ENCODE measurements around the gene MEIS2. TPM values are rescaled to one million over a fixed set of nuclear protein-coding genes. Genes with fewer than 3 reads are reported as not detected.
"Not testable (repeated sequence)": the region's sequence is repeated elsewhere in the genome, so short reads cannot be mapped to it uniquely, and the experiment has no call there.

MEIS2 gene
- polyA plus RNA-seq, 4 donors: 123 to 164 (median 145) TPM

- DNase-seq (ENCODE audit: low read depth in 4 of 4, low spot score in 3 of 4): no peak
Observed at GRCh38 chr15:37014137-37014536, 86.2 kb downstream of the MEIS2 start.

- DNase-seq (ENCODE audit: low read depth in 4 of 4, low spot score in 3 of 4): no peak
Observed at GRCh38 chr15:37010595-37010994, 89.8 kb downstream of the MEIS2 start.

GRCh38 chr15:37009288-37009687 lies 91.1 kb downstream of the MEIS2 start:
- DNase-seq (ENCODE audit: low read depth in 4 of 4, low spot score in 3 of 4): no peak

GRCh38 chr15:37008205-37008604 lies 92.1 kb downstream of the MEIS2 start:
- no peak for DNase-seq (ENCODE audit: low read depth in 4 of 4, low spot score in 3 of 4)

GRCh38 chr15:37007301-37007700 lies 93.0 kb downstream of the MEIS2 start:
- DNase-seq (ENCODE audit: low read depth in 4 of 4, low spot score in 3 of 4): no peak

GRCh38 chr15:37004981-37005735 lies 95.2 kb downstream of the MEIS2 start:
- DNase-seq (ENCODE audit: low read depth in 4 of 4, low spot score in 3 of 4): no peak

GRCh38 chr15:37004373-37004869 lies 95.9 kb downstream of the MEIS2 start:
- no peak for DNase-seq (ENCODE audit: low read depth in 4 of 4, low spot score in 3 of 4)

GRCh38 chr15:37002041-37002672 lies 98.2 kb downstream of the MEIS2 start:
- DNase-seq (ENCODE audit: low read depth in 4 of 4, low spot score in 3 of 4): no peak

- no peak for DNase-seq (ENCODE audit: low read depth in 4 of 4, low spot score in 3 of 4)
Observed at GRCh38 chr15:37001417-37001816, 98.9 kb downstream of the MEIS2 start.

GRCh38 chr15:36999778-37000177 lies 100.6 kb downstream of the MEIS2 start:
- no peak for DNase-seq (ENCODE audit: low read depth in 4 of 4, low spot score in 3 of 4)

GRCh38 chr15:36996538-36997181 lies 103.7 kb downstream of the MEIS2 start:
- DNase-seq (ENCODE audit: low read depth in 4 of 4, low spot score in 3 of 4): no peak

- no peak for DNase-seq (ENCODE audit: low read depth in 4 of 4, low spot score in 3 of 4)
Observed at GRCh38 chr15:36996121-36996520, 104.2 kb downstream of the MEIS2 start.

GRCh38 chr15:36994790-36995189 lies 105.6 kb downstream of the MEIS2 start:
- no peak for DNase-seq (ENCODE audit: low read depth in 4 of 4, low spot score in 3 of 4)

GRCh38 chr15:36992454-36992853 lies 107.9 kb downstream of the MEIS2 start:
- no peak for DNase-seq (ENCODE audit: low read depth in 4 of 4, low spot score in 3 of 4)

- no peak for DNase-seq (ENCODE audit: low read depth in 4 of 4, low spot score in 3 of 4)
Observed at GRCh38 chr15:36988947-36989346, 111.4 kb downstream of the MEIS2 start.

GRCh38 chr15:36982430-36982829 lies 117.9 kb downstream of the MEIS2 start:
- no peak for DNase-seq (ENCODE audit: low read depth in 4 of 4, low spot score in 3 of 4)

GRCh38 chr15:36980281-36980680 lies 120.1 kb downstream of the MEIS2 start:
- DNase-seq (ENCODE audit: low read depth in 4 of 4, low spot score in 3 of 4): not testable (repeated sequence)

GRCh38 chr15:36978625-36979024 lies 121.7 kb downstream of the MEIS2 start:
- no peak for DNase-seq (ENCODE audit: low read depth in 4 of 4, low spot score in 3 of 4)

- no peak for DNase-seq (ENCODE audit: low read depth in 4 of 4, low spot score in 3 of 4)
Observed at GRCh38 chr15:36978126-36978525, 122.2 kb downstream of the MEIS2 start.

- DNase-seq (ENCODE audit: low read depth in 4 of 4, low spot score in 3 of 4): no peak
Observed at GRCh38 chr15:36977659-36978058, 122.7 kb downstream of the MEIS2 start.

GRCh38 chr15:36972704-36973103 lies 127.6 kb downstream of the MEIS2 start:
- no peak for DNase-seq (ENCODE audit: low read depth in 4 of 4, low spot score in 3 of 4)

GRCh38 chr15:36970522-36970921 lies 129.8 kb downstream of the MEIS2 start:
- DNase-seq (ENCODE audit: low read depth in 4 of 4, low spot score in 3 of 4): no peak

Data from right renal pelvis (tissue), 4 donors.